SHP77 treated with DMSO at 0.1 percent for 48 hours (cell line): Measurements from ENCODE around the gene CBFA2T2.
"Not testable (repeated sequence)": the region's sequence is repeated elsewhere in the genome, so short reads cannot be mapped to it uniquely, and the experiment has no call there.

Experiments
- DNase-seq: peaks from one replicate; lab custom pipeline; 2025; lab: John Stamatoyannopoulos, UW

CBFA2T2 gene

DNA sequence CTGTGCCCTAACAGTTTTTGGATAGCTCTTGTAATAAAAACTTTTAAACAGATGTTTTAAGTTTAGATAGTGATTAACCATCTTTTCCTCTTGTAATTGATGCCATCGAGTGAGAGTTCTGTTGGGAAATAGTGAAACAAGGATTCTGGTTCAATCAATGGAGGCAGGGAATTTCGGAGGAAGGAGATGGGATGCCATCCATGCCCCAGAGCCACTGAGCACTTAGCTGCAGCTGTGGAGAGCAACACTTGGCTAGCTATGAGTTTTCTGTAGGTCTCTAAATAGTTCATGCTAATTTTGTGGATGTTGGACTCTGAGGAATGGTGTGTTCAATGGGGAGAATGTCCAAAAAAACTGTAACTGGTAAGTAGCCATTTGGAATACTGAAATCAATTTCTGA lies 16.7 kb downstream of the CBFA2T2 start:
- DNase-seq, result no peak

DNA sequence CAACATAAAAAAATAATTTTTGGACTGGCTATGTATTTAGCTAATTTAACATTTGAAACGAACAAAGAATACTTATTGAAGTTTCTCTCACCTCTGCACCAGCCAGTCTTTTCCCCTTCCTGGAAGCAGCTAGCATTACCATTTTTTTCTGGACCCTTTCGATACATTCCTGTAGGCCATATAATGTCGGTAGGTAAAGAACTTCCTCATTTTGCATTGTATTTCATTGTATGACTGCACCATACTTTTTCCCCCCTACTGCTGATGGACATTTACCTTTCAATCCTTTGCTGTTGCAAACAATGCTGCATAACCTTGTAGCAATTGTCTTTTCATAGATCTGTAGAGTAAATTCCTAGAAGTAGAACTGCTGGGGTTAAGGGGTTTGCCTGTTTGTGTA lies 17.6 kb downstream of the CBFA2T2 start:
- no peak for DNase-seq

DNA sequence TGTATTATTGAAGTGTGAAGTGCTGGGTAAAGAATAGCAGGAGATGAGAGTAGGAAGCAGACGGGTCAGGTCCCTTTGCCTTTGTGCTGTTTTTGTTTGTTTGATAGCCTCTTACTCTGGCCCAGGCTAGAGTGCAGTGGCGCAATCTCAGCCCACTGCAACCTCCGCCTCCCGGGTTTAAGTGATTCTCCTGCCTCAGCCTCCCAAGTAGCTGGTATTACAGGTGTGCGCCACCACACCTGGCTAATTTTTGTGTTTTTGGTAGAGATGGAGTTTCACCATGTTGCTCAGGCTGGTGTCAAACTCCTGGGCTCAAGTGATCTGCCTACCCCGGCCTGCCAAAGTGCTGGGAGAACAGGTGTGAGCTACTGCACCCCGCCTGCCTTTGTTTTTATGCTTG lies 18.1 kb downstream of the CBFA2T2 start:
- DNase-seq, result not testable (repeated sequence)

DNA sequence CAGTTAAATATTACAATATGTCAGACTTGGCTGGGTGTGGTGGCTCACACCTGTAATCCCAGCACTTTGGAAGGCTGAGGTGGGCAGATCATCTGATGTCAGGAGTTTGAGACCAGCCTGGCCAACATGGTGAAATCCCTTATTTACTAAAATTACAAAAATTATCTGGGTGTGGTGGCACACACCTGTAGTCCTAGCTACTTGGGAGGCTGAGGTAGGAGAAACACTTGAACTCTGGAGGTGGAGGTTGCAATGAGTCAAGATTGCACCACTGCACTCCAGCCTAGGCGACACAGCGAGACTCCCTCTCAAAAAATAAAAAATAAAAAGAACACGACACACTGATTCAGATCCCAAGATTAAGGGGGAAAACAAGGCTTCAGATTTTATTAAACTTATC lies 19.2 kb downstream of the CBFA2T2 start:
- DNase-seq, result not testable (repeated sequence)

DNA sequence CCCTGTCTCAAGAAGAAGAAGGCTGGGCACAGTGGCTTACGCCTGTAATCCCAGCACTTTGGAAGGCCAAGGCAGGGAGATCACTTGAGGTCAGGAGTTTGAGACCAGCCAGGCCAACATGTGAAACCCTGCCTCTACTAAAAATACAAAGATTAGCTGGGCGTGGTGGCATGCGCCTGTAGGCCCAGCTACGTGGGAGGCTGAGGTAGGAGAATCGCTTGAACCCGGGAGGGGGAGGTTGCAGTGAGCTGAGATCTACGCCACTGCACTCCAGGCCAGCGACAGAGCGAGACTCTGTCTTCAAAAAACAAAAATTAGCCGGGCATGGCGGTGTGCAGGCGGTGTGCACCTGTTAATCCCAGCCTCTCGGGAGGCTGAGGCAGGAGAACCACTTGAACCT lies 22.0 kb downstream of the CBFA2T2 start:
- not testable (repeated sequence) for DNase-seq

DNA sequence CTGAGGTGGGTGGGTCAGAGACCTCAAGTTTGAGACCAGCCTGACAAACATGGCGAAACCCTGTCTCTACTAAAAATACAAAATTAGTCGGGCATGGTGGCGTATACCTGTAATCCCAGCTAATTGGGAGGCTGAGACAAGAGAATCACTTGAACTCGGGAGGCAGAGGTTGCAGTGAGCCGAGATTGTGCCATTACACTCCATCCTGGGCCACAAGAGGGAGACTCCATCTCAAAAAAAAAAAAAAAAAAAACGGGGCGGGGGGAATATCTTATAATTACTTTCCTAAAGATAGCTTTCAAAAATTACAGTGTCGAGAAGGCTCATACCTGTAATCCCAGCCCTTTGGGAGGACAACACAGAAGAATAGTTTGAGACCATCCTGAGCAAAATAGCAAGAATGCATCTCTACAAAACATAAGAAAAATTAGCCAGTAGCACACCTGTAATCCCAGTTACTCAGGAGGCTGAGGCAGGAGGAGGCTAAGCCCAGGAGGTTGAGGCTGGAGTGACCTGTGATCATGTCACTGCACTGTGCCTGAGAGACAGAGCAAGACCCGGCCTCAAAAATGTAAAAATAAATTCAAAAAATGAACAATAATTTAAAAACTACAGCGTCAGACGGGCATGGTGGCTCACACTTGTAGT lies 25.8 kb downstream of the CBFA2T2 start:
- DNase-seq, result no peak

DNA sequence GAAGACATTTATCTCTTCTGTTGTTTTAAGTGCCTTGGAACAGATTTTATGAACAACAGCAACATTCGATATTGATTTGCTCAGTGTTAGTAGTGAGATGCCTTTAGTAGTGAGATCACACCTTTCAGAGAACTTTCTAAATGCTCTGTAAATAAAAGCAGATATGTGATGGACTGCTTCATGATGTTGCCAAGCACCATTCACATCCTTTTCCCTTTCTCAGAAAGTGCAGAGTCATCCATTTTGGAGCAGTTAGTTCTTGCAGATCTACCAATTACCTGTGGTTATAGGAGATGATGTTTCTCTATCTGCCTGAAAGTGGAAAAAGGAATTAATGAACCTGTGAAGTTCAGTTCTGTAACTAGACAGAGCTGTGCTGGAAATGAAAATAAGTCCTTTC lies 27.0 kb downstream of the CBFA2T2 start:
- DNase-seq, result no peak

DNA sequence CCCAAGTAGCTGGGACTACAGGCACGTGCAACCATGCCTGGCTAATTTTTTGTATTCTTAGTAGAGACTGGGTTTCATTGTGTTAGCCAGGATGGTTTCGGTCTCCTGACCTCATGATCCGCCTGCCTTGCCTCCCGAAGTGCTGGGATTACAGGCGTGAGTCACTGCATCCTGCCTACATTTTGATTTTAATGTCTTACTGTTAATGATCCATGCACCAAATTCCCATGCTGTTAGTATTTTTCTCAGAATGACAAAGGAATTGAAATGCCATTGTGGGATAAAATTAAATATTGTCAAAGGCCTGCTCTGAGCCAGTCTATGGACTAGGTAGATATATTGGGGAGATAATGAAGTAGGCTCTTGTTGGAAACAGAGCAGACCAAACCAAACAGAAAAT lies 28.2 kb downstream of the CBFA2T2 start:
- DNase-seq, result no peak

DNA sequence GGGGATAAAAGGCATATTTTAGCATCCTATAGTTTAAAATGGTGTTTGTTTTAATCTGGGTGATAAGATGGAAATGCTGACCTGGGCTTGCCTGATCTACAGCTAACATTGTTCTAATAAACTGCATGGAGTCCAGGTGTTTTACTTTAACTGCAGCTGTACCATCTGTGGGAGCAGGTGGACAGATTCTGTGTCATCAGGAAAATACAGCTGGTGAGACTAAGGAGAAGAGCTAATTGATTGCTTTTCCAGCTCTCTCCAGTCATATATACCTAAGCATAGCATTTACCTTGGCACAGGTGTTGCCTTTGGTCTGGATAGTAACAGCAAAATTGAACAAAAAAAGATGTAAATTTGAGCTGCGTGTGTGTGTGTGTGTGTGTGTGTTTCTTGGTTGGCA lies 31.6 kb downstream of the CBFA2T2 start:
- peak; percentile 91 for DNase-seq

DNA sequence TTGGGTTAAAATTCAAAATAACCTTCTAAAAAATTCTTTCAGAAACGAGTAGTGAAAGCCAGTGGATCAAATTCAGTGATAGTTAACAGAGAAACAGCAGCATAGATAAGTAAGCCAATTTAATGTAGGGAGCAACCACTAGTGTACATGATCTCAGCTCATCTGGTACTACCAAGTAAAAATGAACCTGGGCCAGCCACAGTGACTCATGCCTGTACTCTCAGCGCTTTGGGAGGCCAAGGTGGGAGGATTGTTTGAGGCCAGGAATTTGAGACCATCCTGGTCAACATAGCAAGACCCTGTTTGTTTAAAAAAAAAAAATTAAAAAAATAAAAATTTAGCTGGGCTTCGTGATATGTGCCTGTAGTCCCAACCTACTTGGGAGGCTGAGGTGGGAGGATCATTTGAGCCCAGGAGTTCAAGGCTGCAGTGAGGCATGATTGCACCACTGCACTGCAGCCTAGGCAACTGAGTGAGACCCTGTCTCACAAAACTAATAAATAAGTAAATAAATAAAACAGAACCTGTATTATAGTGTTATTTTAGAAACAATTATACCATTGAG lies 32.4 kb downstream of the CBFA2T2 start:
- no peak for DNase-seq

DNA sequence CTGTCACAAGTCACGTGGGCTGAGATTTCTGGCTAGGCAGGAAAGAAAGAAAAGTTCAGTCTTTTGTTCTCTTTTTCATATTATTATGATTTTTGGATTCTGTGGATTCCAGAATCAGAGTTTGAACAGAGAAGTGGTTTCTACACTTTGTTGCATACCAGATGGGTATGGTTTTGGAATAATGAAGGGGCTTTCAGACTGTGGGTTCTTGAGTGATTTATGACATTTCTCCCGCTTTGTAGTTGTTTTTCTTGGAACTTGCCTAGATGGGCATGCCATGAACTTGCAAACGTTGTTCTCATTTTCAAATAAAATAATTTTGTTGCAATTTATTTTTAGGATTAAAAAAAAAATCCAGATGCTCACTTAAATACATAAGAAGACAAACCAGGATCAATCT lies 34.4 kb downstream of the CBFA2T2 start:
- no peak for DNase-seq

DNA sequence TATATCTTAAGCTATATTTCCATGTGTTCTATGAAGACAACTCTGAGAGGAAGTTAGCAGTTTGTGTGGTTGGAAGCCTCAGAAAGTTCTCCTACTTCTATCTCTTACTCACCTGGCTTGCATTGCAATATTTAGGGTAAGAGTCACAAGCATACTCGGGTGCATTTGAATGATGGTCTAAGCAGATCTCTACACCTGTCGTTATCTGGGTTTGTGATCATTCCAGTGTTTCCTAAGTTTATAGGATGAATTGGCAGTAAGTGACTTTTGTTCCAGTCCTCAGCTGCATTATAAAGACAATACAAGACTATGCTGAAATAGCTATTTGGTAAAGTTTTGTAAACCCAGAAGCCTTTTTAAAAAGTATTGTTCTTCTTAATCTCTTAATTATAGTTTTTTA lies 36.9 kb downstream of the CBFA2T2 start:
- DNase-seq, result no peak

DNA sequence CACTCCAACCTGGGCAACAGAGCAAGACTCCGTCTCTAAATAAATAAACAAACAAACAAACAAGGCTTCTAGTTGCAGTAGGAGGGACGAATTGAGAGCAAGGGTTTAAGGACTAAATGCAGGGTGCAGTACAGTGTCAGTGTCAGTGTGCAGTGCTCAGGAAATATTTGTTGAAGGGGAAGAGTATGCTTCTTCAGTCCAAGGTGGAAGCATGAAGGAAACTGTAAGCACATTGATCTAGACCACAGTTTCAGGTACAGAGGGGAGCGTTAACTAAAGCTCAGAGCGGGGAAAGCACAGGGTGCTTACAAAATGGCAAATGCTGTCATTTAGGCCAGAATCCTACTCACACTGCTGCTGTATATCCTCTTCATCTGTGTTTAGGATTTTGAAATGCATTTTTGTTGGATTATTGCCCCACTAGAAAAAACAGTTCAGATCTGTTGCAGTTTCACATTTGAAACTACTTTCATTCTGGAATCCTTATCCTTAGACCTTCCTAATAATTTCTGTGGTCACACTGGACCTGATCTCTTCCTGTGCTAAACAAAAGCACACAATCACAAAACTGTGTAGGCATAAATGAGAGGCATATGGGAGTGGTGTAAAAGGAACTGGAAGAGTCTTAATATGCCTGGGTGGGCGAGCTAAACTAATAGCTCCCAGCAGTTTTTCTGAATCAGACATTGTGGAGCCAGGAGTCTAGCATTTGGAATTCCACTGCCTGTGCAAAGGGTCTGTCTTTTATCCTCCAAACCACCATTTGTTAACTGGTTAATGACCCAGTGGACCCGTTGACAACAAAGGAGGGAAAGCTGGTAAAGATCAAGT lies 41.4 kb downstream of the CBFA2T2 start:
- DNase-seq, result no peak

DNA sequence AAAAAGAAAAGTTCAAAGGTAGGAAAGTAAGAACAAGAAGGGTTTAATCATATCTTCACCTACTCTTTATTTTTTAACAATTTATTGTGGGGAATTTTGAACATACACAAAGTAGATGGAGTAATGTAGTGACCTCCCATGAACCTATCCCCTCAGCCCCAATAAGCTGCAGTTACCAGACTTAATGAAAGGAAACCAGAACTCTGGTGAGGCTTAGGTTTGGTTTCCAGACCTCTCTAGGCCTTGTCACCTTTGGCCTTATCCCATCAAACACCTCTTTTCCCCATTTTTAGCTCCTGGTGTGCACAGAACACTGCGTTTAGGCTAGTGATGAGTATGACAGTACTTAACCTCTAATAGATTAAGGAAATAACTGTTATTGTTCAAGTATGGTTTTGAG lies 42.0 kb downstream of the CBFA2T2 start:
- DNase-seq, result no peak

DNA sequence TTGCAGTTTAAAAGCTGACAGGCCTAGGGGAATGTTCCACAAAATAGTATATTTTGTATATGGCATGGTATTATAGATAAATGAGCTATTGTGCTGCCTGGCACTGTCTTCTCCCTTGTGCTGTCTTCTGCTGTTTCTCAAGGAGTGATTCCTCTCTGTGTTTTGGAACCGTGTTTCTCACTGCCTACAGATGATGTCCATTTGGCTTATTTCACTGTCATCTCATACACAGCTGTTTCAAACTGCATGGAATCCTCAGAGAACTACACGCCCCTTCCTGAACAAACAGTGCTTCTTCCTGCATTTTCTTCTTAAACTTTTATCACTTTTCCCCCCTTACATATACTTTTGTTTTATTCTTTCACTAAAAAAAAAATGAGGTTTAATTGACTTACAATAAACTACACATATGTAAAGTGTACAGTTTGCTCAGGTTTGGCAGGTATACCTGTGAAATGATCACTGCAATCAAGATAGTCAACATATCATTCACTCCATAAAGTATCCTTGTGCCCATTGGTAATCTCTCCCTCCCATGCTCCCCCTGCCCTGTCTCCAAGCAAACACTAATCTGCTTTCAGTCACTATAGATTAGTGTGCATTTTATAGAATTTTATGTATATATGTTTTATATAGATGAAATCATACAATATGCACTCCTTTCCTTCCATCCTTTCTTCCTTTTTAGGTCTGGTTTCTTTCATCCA lies 43.0 kb downstream of the CBFA2T2 start:
- DNase-seq, result no peak

DNA sequence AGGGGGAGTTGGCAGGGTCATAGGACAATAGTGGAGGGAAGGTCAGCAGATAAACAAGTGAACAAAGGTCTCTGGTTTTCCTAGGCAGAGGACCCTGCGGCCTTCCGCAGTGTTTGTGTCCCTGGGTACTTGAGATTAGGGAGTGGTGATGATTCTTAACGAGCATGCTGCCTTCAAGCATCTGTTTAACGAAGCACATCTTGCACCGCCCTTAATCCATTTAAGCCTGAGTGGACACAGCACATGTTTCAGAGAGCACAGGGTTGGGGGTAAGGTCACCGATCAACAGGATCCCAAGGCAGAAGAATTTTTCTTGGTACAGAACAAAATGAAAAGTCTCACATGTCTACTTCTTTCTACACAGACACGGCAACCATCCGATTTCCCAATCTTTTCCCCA lies 45.8 kb downstream of the CBFA2T2 start:
- not testable (repeated sequence) for DNase-seq

DNA sequence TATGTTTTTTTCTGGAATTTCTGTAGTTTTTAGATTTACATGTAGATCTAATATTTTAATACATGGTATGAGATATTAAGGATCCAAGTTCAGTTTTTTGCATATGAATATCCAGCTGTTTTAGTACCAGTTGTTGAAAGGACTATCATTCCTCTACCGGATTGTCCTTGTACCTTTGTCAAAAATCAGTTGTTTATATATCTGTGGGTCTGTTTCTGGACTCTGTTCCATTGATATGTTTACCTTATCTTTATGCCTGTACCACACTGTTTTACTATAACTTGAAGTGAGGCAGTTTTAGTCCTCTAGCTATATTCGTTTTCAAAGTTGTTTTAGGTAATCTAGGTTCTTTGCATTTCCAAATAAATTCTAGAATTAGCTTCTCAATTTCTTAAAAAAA lies 47.7 kb downstream of the CBFA2T2 start:
- no peak for DNase-seq

DNA sequence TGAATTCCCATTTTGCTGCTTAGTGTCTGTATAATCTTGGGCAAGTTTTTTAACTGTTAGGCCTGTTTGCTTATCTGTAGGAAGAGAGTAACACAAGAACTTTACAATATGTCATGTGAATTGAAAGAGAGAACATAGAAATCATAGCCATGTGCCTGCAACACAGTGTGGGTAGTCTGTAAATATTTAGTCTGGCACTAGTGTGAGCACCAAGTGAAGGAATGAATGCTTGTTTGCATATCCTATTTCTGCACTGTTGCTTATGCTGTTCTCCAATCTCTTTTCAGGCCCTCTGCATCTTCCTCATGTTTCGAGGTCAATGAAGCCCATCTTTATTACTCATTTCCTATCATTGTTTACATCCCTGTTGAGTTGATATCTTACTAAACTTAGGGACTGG lies 49.2 kb downstream of the CBFA2T2 start:
- no peak for DNase-seq

DNA sequence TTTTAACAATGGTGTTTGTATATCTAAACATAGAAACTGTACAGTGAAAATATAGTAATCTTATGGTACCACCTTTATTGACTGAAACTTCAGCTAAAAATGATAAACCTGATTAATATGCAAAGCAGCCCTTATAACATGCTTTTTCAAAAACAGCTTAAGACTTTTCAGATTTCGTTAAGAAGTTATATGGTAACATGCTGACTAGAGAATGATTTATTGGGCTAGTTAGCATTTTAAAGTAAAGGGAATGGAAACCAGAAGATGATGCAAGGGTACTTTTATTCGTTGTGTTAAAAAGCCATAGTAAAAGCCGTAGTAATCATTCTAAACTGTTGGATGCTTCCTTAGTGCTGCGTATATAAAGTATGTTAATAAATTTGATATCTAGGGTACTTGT lies 50.5 kb downstream of the CBFA2T2 start:
- DNase-seq, result no peak

DNA sequence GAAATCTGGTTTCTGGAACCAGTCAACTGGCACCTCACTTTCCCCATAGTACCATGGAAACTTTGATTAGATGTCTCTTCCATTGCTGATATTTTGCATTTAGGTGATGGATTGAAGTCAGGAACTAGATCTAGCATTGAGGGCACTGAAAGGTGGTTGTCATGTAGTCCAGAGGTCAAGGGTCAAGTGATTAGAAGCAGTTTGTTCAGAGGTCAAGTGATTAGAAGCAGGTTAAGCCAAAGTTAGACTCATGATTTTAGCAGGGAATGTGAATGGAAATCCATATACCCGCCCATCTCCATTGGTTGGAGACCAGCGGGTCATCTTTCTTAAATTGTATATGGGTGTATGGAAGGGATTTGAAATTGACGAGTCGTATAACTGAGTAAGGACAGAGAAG lies 51.2 kb downstream of the CBFA2T2 start:
- no peak for DNase-seq

DNA sequence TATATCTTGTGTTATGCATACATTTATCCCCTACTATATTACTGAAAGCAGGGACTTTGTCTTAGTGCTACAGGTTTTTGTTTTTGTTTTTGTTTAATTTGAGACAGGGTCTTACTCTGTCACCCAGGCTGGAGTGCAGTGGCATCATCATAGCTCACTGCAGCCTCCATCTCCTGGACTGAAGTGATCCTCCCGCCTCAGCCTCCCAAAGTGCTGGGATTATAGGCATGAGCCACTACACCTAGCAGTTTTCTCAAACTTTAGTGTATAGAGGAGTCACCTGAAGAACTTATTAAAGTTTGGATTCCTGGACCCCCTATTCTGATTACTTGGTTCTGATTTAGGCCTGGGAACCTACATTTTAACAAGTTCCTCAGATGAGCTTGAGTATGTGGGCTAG lies 51.9 kb downstream of the CBFA2T2 start:
- DNase-seq, result no peak

DNA sequence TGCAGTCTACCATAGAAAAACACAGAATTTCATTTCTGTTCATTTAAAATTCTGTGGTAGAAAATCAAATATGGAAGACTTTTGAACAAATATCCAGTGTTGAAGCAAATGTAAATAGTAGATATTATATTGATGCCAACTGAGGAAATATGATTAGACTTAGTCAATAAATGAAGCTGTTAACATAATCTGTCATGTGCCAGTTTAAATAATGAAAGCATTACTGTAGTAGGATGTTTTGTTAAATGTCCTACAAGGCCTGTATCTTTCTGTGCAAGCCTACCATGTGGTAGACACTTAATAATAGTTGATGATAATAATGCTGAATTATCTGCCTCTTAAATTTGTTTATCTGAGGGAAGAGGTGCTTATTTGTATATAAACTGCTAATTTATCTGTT lies 55.9 kb downstream of the CBFA2T2 start:
- DNase-seq, result no peak
